Memory B cell (primary cell): ENCODE data around the gene EZH2.

ENCODE experiments used
- ATAC-seq: fragments of 150-1000 bp; cut with Tn5 transposase; 2 replicates; pipeline ENCODE4 v1.10.0; 2021; ENCODE audit warnings: low read depth, mild to moderate bottlenecking, moderate library complexity
- DNase-seq, 2 donors: peaks; one replicate each; pipeline ENCODE4 v3.0.0; 2022; ENCODE audit warnings: low spot score in 2 of 2
- H3K27ac Mint-ChIP-seq: one replicate; pipeline ENCODE4 v1.8.0; 2022; ENCODE audit warnings: mild to moderate bottlenecking, moderate library complexity, mixed read lengths
- H3K27me3 Mint-ChIP-seq: one replicate; pipeline ENCODE4 v1.8.0; 2022; ENCODE audit warnings: mixed read lengths
- H3K36me3 Mint-ChIP-seq: one replicate; pipeline ENCODE4 v1.8.0; 2022; ENCODE audit warnings: mild to moderate bottlenecking, mixed read lengths
- H3K4me1 Mint-ChIP-seq: one replicate; pipeline ENCODE4 v1.8.0; 2022; ENCODE audit warnings: mixed read lengths
- H3K4me3 Mint-ChIP-seq: one replicate; pipeline ENCODE4 v1.8.0; 2022; ENCODE audit warnings: mild to moderate bottlenecking, moderate library complexity, mixed read lengths
- H3K9me3 Mint-ChIP-seq: one replicate; pipeline ENCODE4 v1.8.0; 2022; ENCODE audit warnings: mixed read lengths

EZH2 gene

DNA sequence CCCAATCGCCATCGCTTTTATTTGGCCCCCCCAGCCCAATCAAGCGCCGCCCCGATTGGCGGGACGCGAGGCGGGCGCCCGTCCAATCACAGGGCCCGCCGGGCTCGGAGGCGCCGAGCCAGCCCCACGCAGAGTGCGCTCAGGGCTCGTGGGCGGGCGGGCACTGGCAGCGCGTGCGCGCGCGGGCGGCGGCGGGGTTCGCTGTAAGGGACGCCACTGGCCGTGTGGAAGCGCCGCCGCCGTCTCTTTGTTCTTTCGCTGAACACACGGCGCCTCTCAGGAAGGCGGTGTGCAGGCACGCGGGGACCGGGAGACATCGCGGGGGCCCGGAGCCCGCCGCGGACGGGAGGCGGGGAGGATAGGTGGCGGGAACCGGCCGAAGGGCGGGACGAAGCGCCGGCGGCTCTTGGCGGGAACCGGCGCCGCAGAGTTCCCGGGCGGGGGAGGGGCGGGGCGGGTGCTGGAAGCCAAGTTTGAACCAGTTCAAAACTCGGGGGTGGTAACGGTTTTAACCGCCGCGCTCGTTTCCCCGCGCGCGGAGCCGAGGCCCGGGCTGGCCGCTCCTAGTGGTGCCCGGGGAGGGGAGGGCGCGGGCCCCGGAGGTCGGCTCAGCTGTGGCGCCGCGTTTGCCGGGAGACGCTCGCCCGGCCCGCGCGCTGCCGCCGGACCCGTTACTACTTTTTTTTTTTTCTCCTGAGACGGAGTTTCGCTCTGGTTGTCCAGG is 370 bp upstream of the EZH2 start:
- H3K27me3 Mint-ChIP-seq: peaks cover 2% of the 10 kb centered on the region
- H3K4me1 Mint-ChIP-seq: peaks cover 10% of the 10 kb centered on the region
- ATAC-seq: peak; percentile 87
- H3K36me3 Mint-ChIP-seq: no peaks in the 10 kb centered on the region
- peak overlapping the region; percentile 96 for H3K27ac Mint-ChIP-seq
- peak; percentile 94 to 96 for DNase-seq
- peak overlapping the region; percentile 92 for H3K4me3 Mint-ChIP-seq
- no peaks in the 10 kb centered on the region for H3K9me3 Mint-ChIP-seq

DNA sequence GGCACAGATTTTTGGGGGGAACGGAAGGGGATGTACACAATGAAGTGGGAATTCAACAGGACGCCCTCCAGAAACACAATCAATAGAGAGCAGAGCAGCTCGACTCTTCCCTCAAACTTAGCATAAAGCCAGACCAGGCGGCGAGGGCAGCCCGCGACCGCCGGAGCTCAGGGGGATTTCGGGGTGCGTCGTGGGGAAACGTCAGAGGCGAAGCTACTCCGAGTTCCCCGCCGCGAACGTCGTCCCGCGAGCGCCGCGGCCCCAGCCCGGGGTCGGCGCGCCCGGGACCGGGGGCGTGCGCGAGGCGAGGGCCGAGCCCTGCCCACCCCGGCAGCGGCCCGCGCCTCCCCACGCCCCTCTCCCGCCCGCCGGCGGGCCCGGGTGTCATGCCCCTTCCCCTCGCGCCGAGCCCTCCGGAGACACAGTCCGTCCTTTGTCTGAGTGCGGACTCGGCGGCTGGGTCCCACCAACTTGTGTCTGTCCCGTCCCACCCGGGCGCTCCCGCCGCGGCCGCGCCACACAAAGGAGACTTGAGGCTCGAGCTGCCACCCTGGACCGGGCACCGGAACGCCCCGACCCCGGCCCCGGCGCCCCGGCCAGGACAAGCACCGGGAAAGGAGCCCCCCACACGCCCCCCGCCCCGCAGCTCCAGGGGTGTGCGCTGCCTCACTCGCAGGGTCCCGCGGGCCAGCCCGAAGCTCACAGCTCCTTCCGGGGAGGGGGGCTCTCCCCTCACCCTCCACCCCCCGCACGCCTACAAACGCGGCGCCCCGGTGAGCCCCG is 634 bp downstream of the EZH2 start:
- DNase-seq (peak; percentile 68 to 71), ATAC-seq (peak; percentile 45)
- H3K9me3 Mint-ChIP-seq: no peaks in the 10 kb centered on the region
- H3K4me3 Mint-ChIP-seq: peak overlapping the region; percentile 92
- H3K36me3 Mint-ChIP-seq: no peaks in the 10 kb centered on the region
- peaks cover 2% of the 10 kb centered on the region for H3K27me3 Mint-ChIP-seq
- peaks cover 10% of the 10 kb centered on the region for H3K4me1 Mint-ChIP-seq
- peak overlapping the region; percentile 96 for H3K27ac Mint-ChIP-seq

DNA sequence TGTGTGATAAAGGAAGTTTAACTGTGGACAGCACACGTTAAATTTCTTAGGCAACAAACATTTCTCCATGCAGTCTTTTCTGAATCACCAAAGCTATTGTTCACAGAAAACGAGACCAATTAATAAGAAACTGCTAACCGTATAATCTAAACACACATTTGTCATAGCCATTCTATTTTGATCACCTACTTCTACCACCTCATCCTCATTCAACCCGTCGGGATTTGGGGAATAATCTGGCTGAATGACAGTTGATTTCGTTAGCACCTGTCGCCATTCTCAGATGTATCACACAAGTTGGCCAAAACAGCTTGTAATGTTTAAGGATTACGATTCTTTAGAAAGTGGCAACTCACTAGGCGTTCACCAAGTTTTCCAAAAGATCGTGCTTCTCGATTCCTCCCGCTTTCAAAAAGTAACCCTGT is 1.2 kb downstream of the EZH2 start:
- peaks cover 2% of the 10 kb centered on the region for H3K27me3 Mint-ChIP-seq
- DNase-seq (no peak), ATAC-seq (no peak)
- no peaks in the 10 kb centered on the region for H3K9me3 Mint-ChIP-seq
- no peaks in the 10 kb centered on the region for H3K36me3 Mint-ChIP-seq
- H3K4me1 Mint-ChIP-seq: peaks cover 10% of the 10 kb centered on the region
- H3K4me3 Mint-ChIP-seq: peak overlapping the region; percentile 88
- H3K27ac Mint-ChIP-seq: peak overlapping the region; percentile 96

- no peaks in the 10 kb centered on the region for H3K9me3 Mint-ChIP-seq
- H3K36me3 Mint-ChIP-seq: no peaks in the 10 kb centered on the region
- H3K27me3 Mint-ChIP-seq: peaks cover 2% of the 10 kb centered on the region
- H3K4me3 Mint-ChIP-seq: peak overlapping the region; percentile 21
- H3K27ac Mint-ChIP-seq: peak overlapping the region; percentile 96
- ATAC-seq (no peak), DNase-seq (no peak)
- H3K4me1 Mint-ChIP-seq: peaks cover 13% of the 10 kb centered on the region
Measured at GRCh38 chr7:148882192-148882591, 1.9 kb downstream of the EZH2 start.

DNA sequence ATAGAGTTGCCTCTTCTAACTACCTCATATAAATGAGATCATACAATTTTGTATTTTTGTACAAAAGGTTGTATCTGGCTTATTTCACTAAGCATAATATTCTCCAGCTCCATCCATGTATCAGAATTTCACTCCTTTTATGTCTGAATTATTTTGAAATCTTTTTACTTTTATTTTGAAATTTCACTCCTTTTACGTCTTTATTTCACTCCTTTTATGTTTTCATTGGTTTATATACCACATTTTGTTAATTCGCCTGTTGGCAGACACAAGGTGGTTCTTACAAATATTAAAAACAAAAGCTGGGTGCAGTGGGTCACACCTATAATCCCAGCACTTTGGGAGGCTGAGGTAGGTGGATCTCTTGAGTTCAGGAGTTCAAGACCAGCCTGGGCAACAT is 5.8 kb downstream of the EZH2 start:
- peaks cover 9% of the 10 kb centered on the region for H3K4me1 Mint-ChIP-seq
- H3K4me3 Mint-ChIP-seq: no peak overlapping the region
- no peak overlapping the region for H3K27ac Mint-ChIP-seq

GRCh38 chr7:148877517-148877916 is 6.6 kb downstream of the EZH2 start:
- Mint-ChIP-seq H3K9me3 (no peaks in the 10 kb centered on the region), H3K4me1 (peaks cover 6% of the 10 kb centered on the region), H3K4me3 (no peak overlapping the region), H3K36me3 (no peaks in the 10 kb centered on the region), H3K27me3 (peaks cover 2% of the 10 kb centered on the region), H3K27ac (no peak overlapping the region)
- no peak for ATAC-seq
- DNase-seq: no peak

More for the DNA sequence above, 5.8 kb downstream of the EZH2 start:
- ATAC-seq (no peak), DNase-seq (no peak)
- peaks cover 2% of the 10 kb centered on the region for H3K27me3 Mint-ChIP-seq
- no peaks in the 10 kb centered on the region for H3K9me3 Mint-ChIP-seq
- H3K36me3 Mint-ChIP-seq: no peaks in the 10 kb centered on the region

GRCh38 chr7:148872188-148872587 is 11.9 kb downstream of the EZH2 start:
- H3K4me3 Mint-ChIP-seq: no peak overlapping the region
- H3K9me3 Mint-ChIP-seq: peaks cover 10% of the 10 kb centered on the region
- no peaks in the 10 kb centered on the region for H3K27me3 Mint-ChIP-seq
- no peak overlapping the region for H3K27ac Mint-ChIP-seq
- peaks cover 6% of the 10 kb centered on the region for H3K36me3 Mint-ChIP-seq
- ATAC-seq (no peak), DNase-seq (no peak)
- H3K4me1 Mint-ChIP-seq: peaks cover 5% of the 10 kb centered on the region

- Mint-ChIP-seq H3K36me3 (peaks cover 6% of the 10 kb centered on the region), H3K9me3 (peaks cover 10% of the 10 kb centered on the region), H3K27ac (no peak overlapping the region), H3K27me3 (no peaks in the 10 kb centered on the region), H3K4me1 (peaks cover 5% of the 10 kb centered on the region), H3K4me3 (no peak overlapping the region)
- no peak for ATAC-seq
- no peak for DNase-seq
Measured at GRCh38 chr7:148871551-148871950, 12.5 kb downstream of the EZH2 start.

- no peaks in the 10 kb centered on the region for H3K27me3 Mint-ChIP-seq
- H3K9me3 Mint-ChIP-seq: peaks cover 10% of the 10 kb centered on the region
- H3K27ac Mint-ChIP-seq: no peak overlapping the region
- peaks cover 5% of the 10 kb centered on the region for H3K4me1 Mint-ChIP-seq
- no peak overlapping the region for H3K4me3 Mint-ChIP-seq
- DNase-seq (no peak), ATAC-seq (no peak)
- peaks cover 6% of the 10 kb centered on the region for H3K36me3 Mint-ChIP-seq
Measured at GRCh38 chr7:148871030-148871429, 13.1 kb downstream of the EZH2 start.

- Mint-ChIP-seq H3K9me3 (peaks cover 10% of the 10 kb centered on the region), H3K36me3 (peaks cover 6% of the 10 kb centered on the region), H3K4me1 (peaks cover 5% of the 10 kb centered on the region), H3K27me3 (no peaks in the 10 kb centered on the region), H3K27ac (peak overlapping the region; percentile 79), H3K4me3 (no peak overlapping the region)
- ATAC-seq (no peak), DNase-seq (no peak)
Measured at GRCh38 chr7:148868378-148868674, 15.8 kb downstream of the EZH2 start.

GRCh38 chr7:148867596-148868377 is 16.3 kb downstream of the EZH2 start:
- peak; percentile 22 to 23 for DNase-seq
- Mint-ChIP-seq H3K27me3 (no peaks in the 10 kb centered on the region), H3K27ac (peak overlapping the region; percentile 79), H3K36me3 (peaks cover 6% of the 10 kb centered on the region), H3K4me3 (no peak overlapping the region), H3K9me3 (peaks cover 10% of the 10 kb centered on the region), H3K4me1 (peaks cover 5% of the 10 kb centered on the region)
- ATAC-seq: peak; percentile 54

- H3K9me3 Mint-ChIP-seq: peaks cover 10% of the 10 kb centered on the region
- no peak overlapping the region for H3K4me3 Mint-ChIP-seq
- H3K36me3 Mint-ChIP-seq: peaks cover 6% of the 10 kb centered on the region
- no peak overlapping the region for H3K27ac Mint-ChIP-seq
- no peaks in the 10 kb centered on the region for H3K27me3 Mint-ChIP-seq
- DNase-seq (no peak), ATAC-seq (no peak)
- peaks cover 3% of the 10 kb centered on the region for H3K4me1 Mint-ChIP-seq
Measured at GRCh38 chr7:148866362-148866761, 17.7 kb downstream of the EZH2 start.

DNA sequence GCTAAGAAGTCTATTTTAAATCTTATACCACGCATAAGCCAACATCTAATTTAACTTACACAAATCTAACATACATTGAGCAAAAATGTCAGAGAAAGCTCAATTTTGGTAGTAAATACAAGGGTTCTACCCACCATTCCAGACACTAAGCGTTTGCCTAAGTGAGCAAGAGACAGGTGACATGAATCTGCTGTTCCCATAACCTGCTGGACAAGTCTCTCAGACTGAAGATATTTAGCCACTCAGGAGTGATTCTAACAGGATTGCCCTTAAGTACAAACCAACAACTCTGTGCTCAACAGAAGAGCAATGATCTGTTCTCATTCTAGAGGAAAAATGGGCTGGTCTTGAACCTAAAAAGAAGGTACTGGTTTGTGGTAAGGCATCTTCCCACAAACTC is 18.8 kb downstream of the EZH2 start:
- Mint-ChIP-seq H3K9me3 (peaks cover 10% of the 10 kb centered on the region), H3K36me3 (peaks cover 6% of the 10 kb centered on the region), H3K27ac (no peak overlapping the region), H3K4me1 (peaks cover 3% of the 10 kb centered on the region), H3K4me3 (no peak overlapping the region), H3K27me3 (no peaks in the 10 kb centered on the region)
- no peak for DNase-seq
- ATAC-seq: no peak

DNA sequence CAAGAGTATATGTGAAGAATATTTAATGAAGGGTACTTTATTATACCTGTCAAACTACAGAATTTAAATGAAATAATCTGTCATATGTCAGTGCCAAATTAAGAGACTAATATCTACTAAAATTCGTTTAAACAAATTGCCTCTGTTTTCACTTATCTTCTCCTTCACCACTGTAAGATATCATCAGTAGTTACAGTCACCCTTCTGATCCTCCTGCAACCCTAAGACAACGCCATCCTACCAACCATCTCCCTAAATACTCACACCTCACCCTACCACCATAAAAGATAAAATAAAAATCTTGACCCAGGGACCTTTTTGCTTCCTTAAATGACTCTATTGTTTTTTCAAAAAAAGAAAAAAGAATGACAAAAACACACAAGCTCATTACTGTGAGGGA is 20.8 kb downstream of the EZH2 start:
- Mint-ChIP-seq H3K36me3 (peaks cover 6% of the 10 kb centered on the region), H3K4me3 (no peak overlapping the region), H3K27ac (no peak overlapping the region), H3K4me1 (peaks cover 3% of the 10 kb centered on the region), H3K27me3 (no peaks in the 10 kb centered on the region), H3K9me3 (peaks cover 9% of the 10 kb centered on the region)
- ATAC-seq (no peak), DNase-seq (no peak)
